Endodermal cell (in vitro differentiated cells): ENCODE results near the gene FAIM2. TPM values are rescaled to one million over a fixed set of nuclear protein-coding genes. Genes with fewer than 3 reads are reported as not detected.

Experiments used
- DNase-seq: peaks from one replicate; pipeline ENCODE4 v3.0.0-alpha.2; 2017
- H3K27ac ChIP-seq: 2 replicates; pipeline ENCODE4 v1.5.1; 2013; ENCODE audit warnings: mild to moderate bottlenecking, low read depth, low read length, moderate library complexity
- H3K27me3 ChIP-seq: 2 replicates; pipeline ENCODE4 v1.6.1; 2013; ENCODE audit warnings: mild to moderate bottlenecking, low read length, moderate library complexity; ENCODE audit not compliant: insufficient read depth, control insufficient read depth, poor library complexity, severe bottlenecking
- H3K36me3 ChIP-seq: 2 replicates; pipeline ENCODE4 v1.7.0; 2013; ENCODE audit warnings: mild to moderate bottlenecking, low read length, moderate library complexity; ENCODE audit not compliant: control insufficient read depth, insufficient read depth
- H3K4me1 ChIP-seq: one replicate; pipeline ENCODE4 v1.7.0; 2013; ENCODE audit warnings: low read length; ENCODE audit not compliant: control insufficient read depth, insufficient read depth
- H3K4me3 ChIP-seq: 2 replicates; pipeline ENCODE4 v1.5.1; 2013; ENCODE audit warnings: mild to moderate bottlenecking, low read length, moderate library complexity
- H3K9ac ChIP-seq: 2 replicates; pipeline ENCODE4 v1.6.1; 2013; ENCODE audit warnings: mild to moderate bottlenecking, low read length, moderate library complexity; ENCODE audit not compliant: poor library complexity, severe bottlenecking; ENCODE audit errors: extremely low read depth
- H3K9me3 ChIP-seq: 2 replicates; pipeline ENCODE4 v1.6.1; 2013; ENCODE audit warnings: mild to moderate bottlenecking, low read length, moderate library complexity; ENCODE audit not compliant: control insufficient read depth
- H3K27ac Mint-ChIP-seq: 2 replicates; pipeline ENCODE4 v1.8.0; 2020; ENCODE audit warnings: mixed read lengths
- H3K27me3 Mint-ChIP-seq: 2 replicates; pipeline ENCODE4 v1.8.0; 2021; ENCODE audit warnings: mild to moderate bottlenecking, mixed read lengths; ENCODE audit not compliant: insufficient read depth
- H3K36me3 Mint-ChIP-seq: 2 replicates; pipeline ENCODE4 v1.8.0; 2020; ENCODE audit warnings: low read depth, mixed read lengths
- H3K4me1 Mint-ChIP-seq: 2 replicates; pipeline ENCODE4 v1.8.0; 2020; ENCODE audit warnings: mixed read lengths
- H3K4me3 Mint-ChIP-seq: 2 replicates; pipeline ENCODE4 v1.8.0; 2020; ENCODE audit warnings: mild to moderate bottlenecking, moderate library complexity, mixed read lengths
- H3K9me3 Mint-ChIP-seq: 2 replicates; pipeline ENCODE4 v1.8.0; 2020; ENCODE audit warnings: mild to moderate bottlenecking, mixed read lengths
- WGBS, 2 experiments: methylation state at CpG; one replicate each; pipeline versions ENCODE4 v1.1.5 to v1.1.7; 2013; ENCODE audit warnings: missing lambda C conversion rate in 2 of 2, mixed read lengths in 1 of 2; ENCODE audit not compliant: insufficient coverage in 1 of 2, insufficient read length in 1 of 2; 5-methylcytosine and 5-hydroxymethylcytosine counted together
- total RNA-seq, 2 donors: library from RNA; stranded (reverse); fragmentation: NEBNext Ultra II Directional in 1 of 2; extraction: Animal tissue kit (Norgen Biotek cat#: 25700) in 1 of 2; gene quantifications; 2 replicates in 1 of 2; 3 replicates in 1 of 2; pipeline ENCODE4 v1.2.1, GENCODE V29; 2021
- TF ChIP-seq, protein P1 (sequence below): fragments of 200-600 bp; sonication (generic); conservative IDR thresholded peaks from 2 replicates; pipeline ENCODE4 v1.5.0; 2021; ENCODE audit warnings: antibody characterized with exemption, mild to moderate bottlenecking

Gene FAIM2
- total RNA-seq, 2 donors from 2014 or later, result not detected

DNA sequence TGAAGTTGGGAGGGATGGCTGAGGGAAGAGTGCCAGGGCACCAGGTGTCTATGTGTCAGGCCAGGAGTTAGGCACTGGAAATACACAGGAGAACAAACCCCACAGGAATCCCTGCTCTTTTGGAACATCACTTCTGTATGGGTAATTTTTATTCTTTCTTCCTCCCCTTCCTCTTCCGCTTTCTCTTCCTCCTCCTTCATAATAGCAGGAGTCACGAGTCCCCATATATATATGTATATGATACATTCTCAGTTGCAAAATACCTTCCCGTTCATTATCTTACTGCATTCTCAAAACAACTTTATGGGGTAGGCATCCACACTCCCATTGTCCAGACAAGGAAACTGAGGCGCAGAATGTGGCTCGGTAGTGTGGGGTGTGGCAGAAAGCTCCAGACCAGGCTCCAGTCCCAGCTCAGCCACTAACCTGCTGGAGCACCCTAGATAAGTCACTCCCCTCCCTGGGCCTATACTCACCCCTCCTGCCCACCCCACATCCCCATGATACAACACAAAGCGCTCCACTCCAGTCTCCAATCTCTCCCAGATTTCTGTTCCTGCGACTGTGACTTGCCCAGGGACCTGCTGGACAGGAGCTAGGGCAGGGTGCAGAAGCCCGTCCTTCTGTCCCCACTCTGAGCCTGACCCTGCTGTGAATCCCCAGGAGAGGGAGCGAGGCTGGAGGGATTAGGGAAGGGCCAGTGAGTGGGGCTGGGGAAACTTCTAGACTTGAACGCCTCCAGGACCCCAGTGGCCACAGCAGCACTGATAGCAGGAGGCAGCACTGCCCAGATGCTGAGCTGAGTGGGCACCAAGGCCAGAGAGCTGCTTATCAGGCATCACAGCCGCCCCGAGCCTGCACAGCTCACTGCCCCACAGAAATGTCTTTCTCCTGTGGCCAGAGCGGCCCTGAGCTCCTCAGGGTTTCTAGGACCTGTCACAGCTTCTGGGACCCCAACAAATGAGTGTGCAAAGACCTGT, 45.5 kb upstream of the FAIM2 start:
- H3K4me3 Mint-ChIP-seq, result no peak overlapping the region
- TF ChIP-seq, protein P1, sequence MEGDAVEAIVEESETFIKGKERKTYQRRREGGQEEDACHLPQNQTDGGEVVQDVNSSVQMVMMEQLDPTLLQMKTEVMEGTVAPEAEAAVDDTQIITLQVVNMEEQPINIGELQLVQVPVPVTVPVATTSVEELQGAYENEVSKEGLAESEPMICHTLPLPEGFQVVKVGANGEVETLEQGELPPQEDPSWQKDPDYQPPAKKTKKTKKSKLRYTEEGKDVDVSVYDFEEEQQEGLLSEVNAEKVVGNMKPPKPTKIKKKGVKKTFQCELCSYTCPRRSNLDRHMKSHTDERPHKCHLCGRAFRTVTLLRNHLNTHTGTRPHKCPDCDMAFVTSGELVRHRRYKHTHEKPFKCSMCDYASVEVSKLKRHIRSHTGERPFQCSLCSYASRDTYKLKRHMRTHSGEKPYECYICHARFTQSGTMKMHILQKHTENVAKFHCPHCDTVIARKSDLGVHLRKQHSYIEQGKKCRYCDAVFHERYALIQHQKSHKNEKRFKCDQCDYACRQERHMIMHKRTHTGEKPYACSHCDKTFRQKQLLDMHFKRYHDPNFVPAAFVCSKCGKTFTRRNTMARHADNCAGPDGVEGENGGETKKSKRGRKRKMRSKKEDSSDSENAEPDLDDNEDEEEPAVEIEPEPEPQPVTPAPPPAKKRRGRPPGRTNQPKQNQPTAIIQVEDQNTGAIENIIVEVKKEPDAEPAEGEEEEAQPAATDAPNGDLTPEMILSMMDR, result no peak
- no peaks in the 10 kb centered on the region for H3K36me3 ChIP-seq
- no peak overlapping the region for H3K9ac ChIP-seq
- H3K4me1 ChIP-seq, result no peaks in the 10 kb centered on the region
- no peaks in the 10 kb centered on the region for H3K9me3 ChIP-seq
- peaks cover 12% of the 10 kb centered on the region for H3K4me1 Mint-ChIP-seq
- no peak overlapping the region for H3K4me3 ChIP-seq
- peak; percentile 49 for DNase-seq
- peaks cover 66% of the 10 kb centered on the region for H3K27me3 ChIP-seq
- no peaks in the 10 kb centered on the region for H3K9me3 Mint-ChIP-seq
- 96% methylated on average over 11 of the region's 13 CpGs; no CpG with 5 or more reads in 1 of the 2 experiments for WGBS, 2 experiments
- H3K36me3 Mint-ChIP-seq, result no peaks in the 10 kb centered on the region
- H3K27ac Mint-ChIP-seq, result no peak overlapping the region
- peaks cover 95% of the 10 kb centered on the region for H3K27me3 Mint-ChIP-seq
- no peak overlapping the region for H3K27ac ChIP-seq

DNA sequence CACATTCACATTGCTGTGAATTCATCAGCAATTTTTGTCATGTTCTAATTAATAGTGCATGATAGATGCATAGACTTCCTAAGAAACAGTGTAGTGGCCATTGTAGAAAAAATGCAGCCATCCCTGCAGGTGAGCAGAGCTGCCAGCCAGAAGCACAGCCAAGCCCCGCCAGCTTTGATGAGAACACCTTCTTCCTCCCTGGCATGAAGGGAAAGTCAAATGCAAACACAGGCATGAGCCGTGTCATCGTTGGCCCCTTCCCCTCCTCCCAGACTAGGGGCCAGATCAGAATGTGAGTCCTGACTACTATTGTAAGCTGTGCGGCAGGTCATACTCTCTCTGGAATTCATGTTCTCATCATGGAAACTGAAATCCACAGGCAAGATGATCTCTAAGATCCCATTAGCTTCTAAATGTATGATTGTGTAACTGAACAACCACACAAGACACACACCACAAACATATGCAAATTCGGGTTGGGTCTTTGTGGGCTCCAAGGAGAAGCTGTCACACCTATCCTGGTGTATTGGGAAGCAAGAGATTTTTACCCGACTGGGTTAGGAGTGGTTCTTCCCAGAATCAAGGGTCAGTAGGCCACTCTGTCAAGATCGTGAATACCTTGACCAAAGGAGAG, 44.0 kb upstream of the FAIM2 start:
- WGBS, 2 experiments, result 83 to 92% methylated on average over 3 to 7 of the region's 7 CpGs
- H3K27me3 ChIP-seq, result peaks cover 71% of the 10 kb centered on the region
- peaks cover 14% of the 10 kb centered on the region for H3K4me1 Mint-ChIP-seq
- no peak overlapping the region for H3K4me3 ChIP-seq
- H3K27me3 Mint-ChIP-seq, result peaks cover 97% of the 10 kb centered on the region
- no peaks in the 10 kb centered on the region for H3K9me3 ChIP-seq
- no peaks in the 10 kb centered on the region for H3K36me3 ChIP-seq
- no peak overlapping the region for H3K27ac Mint-ChIP-seq
- TF ChIP-seq, protein P1, result no peak
- no peaks in the 10 kb centered on the region for H3K9me3 Mint-ChIP-seq
- DNase-seq, result peak; percentile 54
- no peaks in the 10 kb centered on the region for H3K36me3 Mint-ChIP-seq
- no peak overlapping the region for H3K4me3 Mint-ChIP-seq
- H3K27ac ChIP-seq, result no peak overlapping the region
- H3K9ac ChIP-seq, result no peak overlapping the region
- H3K4me1 ChIP-seq, result no peaks in the 10 kb centered on the region

DNA sequence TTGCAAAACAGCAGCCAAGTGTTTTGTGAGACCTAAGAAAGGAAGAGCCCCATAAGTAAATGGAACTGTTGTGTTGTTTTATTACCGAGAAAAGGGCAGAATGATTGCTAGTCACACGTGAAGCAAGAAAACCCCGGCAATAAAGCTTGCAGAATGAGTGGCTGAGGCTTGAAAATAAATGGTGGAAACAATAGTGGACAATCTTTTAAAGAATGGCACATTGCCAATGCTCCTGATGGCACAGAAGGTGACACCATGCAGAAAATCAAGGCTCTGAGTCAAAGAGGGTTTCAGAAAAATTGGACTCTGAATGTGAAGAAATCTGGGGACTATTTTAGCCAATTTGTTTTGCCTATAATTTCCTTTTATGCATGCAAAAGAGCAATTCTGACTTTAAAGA, 42.8 kb upstream of the FAIM2 start:
- Histone ChIP-seq H3K9me3 (no peaks in the 10 kb centered on the region), H3K27ac (no peak overlapping the region), H3K4me3 (no peak overlapping the region), H3K4me1 (no peaks in the 10 kb centered on the region), H3K9ac (no peak overlapping the region), H3K27me3 (peaks cover 66% of the 10 kb centered on the region), H3K36me3 (no peaks in the 10 kb centered on the region)
- 82% methylated on average over 3 of the region's 3 CpGs for WGBS, 2 experiments
- no peak overlapping the region for H3K27ac Mint-ChIP-seq
- no peaks in the 10 kb centered on the region for H3K9me3 Mint-ChIP-seq
- H3K27me3 Mint-ChIP-seq, result peaks cover 97% of the 10 kb centered on the region
- no peak for DNase-seq
- peaks cover 17% of the 10 kb centered on the region for H3K4me1 Mint-ChIP-seq
- H3K4me3 Mint-ChIP-seq, result no peak overlapping the region
- TF ChIP-seq, protein P1, result no peak
- no peaks in the 10 kb centered on the region for H3K36me3 Mint-ChIP-seq
